ENCODE results near the gene RUVBL2.
"Not testable (repeated sequence)": the region's sequence is repeated elsewhere in the genome, so short reads cannot be mapped to it uniquely, and the experiment has no call there.

RUVBL2 gene

GRCh38 chr19:49050376-49051033 lies 56.8 kb downstream of the RUVBL2 start:
- not testable (repeated sequence) for DNase-seq

DNA sequence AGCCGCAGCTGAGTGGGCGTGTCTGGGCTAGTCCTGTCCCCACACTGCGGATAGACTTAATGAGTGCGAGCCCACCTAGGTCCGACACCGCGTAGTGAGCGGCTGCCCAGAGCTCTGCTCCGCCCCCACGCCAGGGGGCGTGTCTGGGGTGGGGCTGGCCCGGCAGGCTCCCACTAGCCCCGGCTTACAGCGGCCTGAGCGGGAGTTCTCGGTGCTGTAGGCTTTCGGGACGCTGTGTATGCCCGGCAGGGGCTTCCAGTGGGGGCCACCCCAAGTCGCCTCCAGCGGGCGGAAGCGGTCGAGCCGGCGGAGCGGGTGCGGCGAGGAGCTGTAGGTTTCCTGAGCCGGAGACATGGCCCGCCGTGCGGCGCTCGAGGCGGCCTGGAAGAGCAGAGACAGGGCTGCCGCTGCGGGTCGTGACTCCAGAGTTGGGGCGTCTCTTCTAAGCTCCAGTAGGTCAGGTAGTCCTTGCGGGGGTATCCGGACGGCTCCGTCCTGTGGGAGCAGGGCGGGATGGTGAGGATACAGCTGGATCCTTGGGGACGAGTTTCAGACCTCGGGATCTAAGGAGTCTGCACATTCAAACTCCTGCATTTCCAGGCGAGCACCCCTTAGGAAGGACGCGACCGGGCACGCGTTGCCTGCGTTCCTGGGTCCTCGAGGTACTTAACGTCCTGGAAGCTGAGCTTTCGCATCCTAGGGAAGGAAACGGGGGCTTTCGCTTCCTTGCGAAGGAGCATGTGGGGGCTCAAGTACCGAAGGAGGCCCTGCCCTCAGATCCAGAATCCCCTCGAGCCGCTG lies 62.6 kb downstream of the RUVBL2 start:
- peak; percentile 49 for DNase-seq

GRCh38 chr19:49056902-49057596 lies 63.4 kb downstream of the RUVBL2 start:
- not testable (repeated sequence) for DNase-seq

GRCh38 chr19:49057636-49058234 lies 64.0 kb downstream of the RUVBL2 start, which contains the start of gene CGB7:
CGB7 (minus strand) TSS chr19:49057749; CDS start chr19:49055375, 2,374 bp downstream.
- DNase-seq, result peak; percentile 4

GRCh38 chr19:49058562-49058961 lies 64.9 kb downstream of the RUVBL2 start:
- DNase-seq, result no peak

DNA sequence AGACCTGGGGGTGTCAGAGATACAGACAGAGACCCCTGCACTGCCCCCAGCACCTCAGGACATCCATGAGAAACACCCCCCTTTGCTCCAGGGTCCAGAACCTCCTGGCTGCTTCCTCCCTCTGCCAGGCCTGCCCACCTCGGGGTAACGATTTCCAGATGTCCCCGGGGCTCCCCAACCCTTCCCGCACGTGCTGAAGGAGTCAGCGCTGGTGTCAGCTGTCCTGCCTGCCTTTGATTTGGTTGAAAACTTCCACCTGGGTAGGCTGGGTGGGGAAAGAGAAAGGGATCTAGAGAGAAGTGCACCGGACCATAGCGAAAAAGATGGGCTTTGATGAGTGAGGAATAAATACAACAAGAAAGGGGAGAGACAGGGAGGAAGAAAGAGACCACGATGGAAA lies 65.4 kb downstream of the RUVBL2 start:
- no peak for DNase-seq

DNA sequence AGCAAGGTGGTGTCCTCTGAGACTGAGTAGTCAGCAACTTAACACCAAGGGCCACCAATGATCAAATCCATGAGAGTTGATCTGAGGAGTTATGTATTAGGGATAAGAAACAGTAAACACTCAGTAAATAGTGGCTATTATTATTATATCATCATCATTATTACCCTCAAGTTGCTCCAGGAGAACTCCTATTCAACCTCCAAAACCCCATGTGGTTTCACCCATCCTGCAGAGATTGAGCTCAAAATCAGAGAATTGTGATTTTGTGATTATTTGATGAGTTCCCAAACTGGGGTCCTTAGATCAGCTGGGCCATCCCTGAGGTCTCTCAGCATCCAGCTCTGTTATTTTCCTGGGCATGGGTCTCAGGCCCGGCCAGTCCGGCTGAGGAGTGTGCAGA lies 67.3 kb downstream of the RUVBL2 start:
- DNase-seq, result no peak

GRCh38 chr19:49061445-49061844 lies 67.8 kb downstream of the RUVBL2 start:
- DNase-seq, result no peak

DNA sequence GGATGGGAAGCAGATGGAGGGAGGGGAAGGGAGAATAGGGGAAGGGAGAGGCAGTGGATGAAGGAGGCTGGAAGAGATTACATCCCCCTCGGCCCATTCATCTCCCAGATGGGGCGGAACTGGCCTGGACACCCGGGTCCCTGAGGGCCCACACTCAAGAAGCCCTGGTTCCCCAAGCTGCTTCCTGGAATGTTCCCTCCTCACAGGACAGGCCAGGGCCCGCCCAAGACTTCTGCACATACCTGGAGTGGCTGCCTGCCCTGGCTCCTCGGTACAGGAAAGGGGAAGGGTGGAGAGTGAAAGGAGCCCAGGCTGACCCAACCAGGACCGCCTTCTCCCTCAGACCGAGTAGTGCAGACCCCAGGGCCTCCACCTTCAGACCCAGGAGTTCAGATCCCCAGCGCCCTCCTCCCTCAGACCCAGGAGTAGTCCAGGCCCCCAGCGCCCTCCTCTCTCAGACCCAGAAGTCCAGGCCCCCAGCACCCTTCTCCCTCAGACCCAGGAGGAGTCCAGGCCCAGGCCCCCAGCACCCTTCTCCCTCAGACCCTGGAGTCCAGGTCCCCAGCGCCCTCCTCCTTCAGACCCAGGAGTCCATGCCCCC lies 70.4 kb downstream of the RUVBL2 start:
- DNase-seq, result no peak

GRCh38 chr19:49064768-49065611 lies 71.3 kb downstream of the RUVBL2 start, which contains the start of gene NTF4:
NTF4 (minus strand) TSS chr19:49064818; CDS start chr19:49061997, 2,821 bp downstream.
- no peak for DNase-seq

All from DMS79 treated with DMSO at 0.1 percent for 48 hours (cell line).